ENCODE data around the gene WDR3. TPM values are rescaled to one million over a fixed set of nuclear protein-coding genes. Genes with fewer than 3 reads are reported as not detected.

Gene WDR3
- total and polyA plus RNA-seq, 2 experiments from 2014 or later = 26.2 to 38.7 TPM

- TF ChIP-seq ETS1 (IDR thresholded peaks at IDR 0.05) (no peak), CREB1 (CRISPR knock-in tag; IDR thresholded peaks at IDR 0.05; ENCODE audit: low read depth) (no peak), EZH2 (IDR thresholded peaks at IDR 0.05; ENCODE audit: low read depth, unreplicated experiment) (no peak), ZNF114 (CRISPR knock-in tag; IDR thresholded peaks at IDR 0.05) (no peak), JUNB (IDR thresholded peaks at IDR 0.05; ENCODE audit: unreplicated experiment) (no peak)
Observed at GRCh38 chr1:117904485-117904884, 25.1 kb upstream of the WDR3 start (continued).

- Histone ChIP-seq H2AFZ (no peak overlapping the region), H3K9me2 (ENCODE audit: insufficient read depth) (no peaks in the 10 kb centered on the region), H3K27ac (ENCODE audit: low read depth) (no peak overlapping the region), H3K79me2 (replicated peaks; ENCODE audit: insufficient read depth) (no peaks in the 10 kb centered on the region), H3K27me3 (ENCODE audit: insufficient read depth) (no peaks in the 10 kb centered on the region), H3F3A (replicated peaks; ENCODE audit: low read depth) (no peaks in the 10 kb centered on the region), H3K4me1 (ENCODE audit: insufficient read depth) (no peaks in the 10 kb centered on the region), H3K4me2 (no peak overlapping the region), H3K4me3 (no peak overlapping the region), H3K36me3 (ENCODE audit: insufficient read depth) (peaks cover 23% of the 10 kb centered on the region; the same call in 1 of the 2 replicates), H4K20me1 (replicated peaks; ENCODE audit: insufficient read depth) (no peaks in the 10 kb centered on the region; the same call in 1 of the 2 replicates)
- Mint-ChIP-seq H3K9me3 (no peaks in the 10 kb centered on the region), H3K4me3 (no peak overlapping the region), H3K27ac (no peak overlapping the region), H3K4me1 (no peaks in the 10 kb centered on the region), H3K27me3 (ENCODE audit: insufficient read depth, low read depth, poor library complexity) (no peaks in the 10 kb centered on the region), H3K36me3 (ENCODE audit: low read depth) (peaks cover 15% of the 10 kb centered on the region; the same call in 2 of the 3 replicates)
- TF ChIP-seq JUNB (IDR thresholded peaks at IDR 0.05; ENCODE audit: unreplicated experiment) (no peak), EZH2phosphoT487 (IDR thresholded peaks at IDR 0.05; ENCODE audit: unreplicated experiment) (no peak), EZH2 (IDR thresholded peaks at IDR 0.05; ENCODE audit: low read depth, unreplicated experiment) (no peak), CREB1 (CRISPR knock-in tag; IDR thresholded peaks at IDR 0.05; ENCODE audit: low read depth) (no peak)
- DNase-seq (ENCODE audit: low spot score) (no peak), ATAC-seq (no peak)
Observed at GRCh38 chr1:117905019-117905418, 24.5 kb upstream of the WDR3 start.

GRCh38 chr1:117911051-117911450 is 18.5 kb upstream of the WDR3 start:
- H3K27me3 ChIP-seq (ENCODE audit: insufficient read depth) = no peaks in the 10 kb centered on the region
- H3F3A ChIP-seq (replicated peaks; ENCODE audit: low read depth) = no peaks in the 10 kb centered on the region
- H3K36me3 ChIP-seq (ENCODE audit: insufficient read depth) = peaks cover 15% of the 10 kb centered on the region; the same call in 1 of the 2 replicates
- no peaks in the 10 kb centered on the region for H3K9me2 ChIP-seq (ENCODE audit: insufficient read depth)
- no peak for DNase-seq (ENCODE audit: low spot score)
- Mint-ChIP-seq H3K9me3 (no peaks in the 10 kb centered on the region), H3K4me3 (no peak overlapping the region), H3K4me1 (no peaks in the 10 kb centered on the region), H3K27me3 (ENCODE audit: insufficient read depth, low read depth, poor library complexity) (no peaks in the 10 kb centered on the region), H3K27ac (no peak overlapping the region), H3K36me3 (ENCODE audit: low read depth) (peaks cover 25% of the 10 kb centered on the region)
- no peaks in the 10 kb centered on the region for H3K4me1 ChIP-seq (ENCODE audit: insufficient read depth)
- no peaks in the 10 kb centered on the region for H3K79me2 ChIP-seq (replicated peaks; ENCODE audit: insufficient read depth)
- H3K4me3 ChIP-seq = no peak overlapping the region
- no peak overlapping the region for H2AFZ ChIP-seq
- H3K4me2 ChIP-seq = no peak overlapping the region
- no peak for ATAC-seq
- no peak overlapping the region for H3K27ac ChIP-seq (ENCODE audit: low read depth)
- H4K20me1 ChIP-seq (replicated peaks; ENCODE audit: insufficient read depth) = no peaks in the 10 kb centered on the region; the same call in 1 of the 2 replicates
- TF ChIP-seq ETS1 (IDR thresholded peaks at IDR 0.05) (no peak), CREB1 (CRISPR knock-in tag; IDR thresholded peaks at IDR 0.05; ENCODE audit: low read depth) (no peak), JUNB (IDR thresholded peaks at IDR 0.05; ENCODE audit: unreplicated experiment) (no peak), ZNF462 (CRISPR knock-in tag; IDR thresholded peaks at IDR 0.05) (no peak), ZNF114 (CRISPR knock-in tag; IDR thresholded peaks at IDR 0.05) (no peak), NANOG (IDR thresholded peaks at IDR 0.05; ENCODE audit: borderline replicate concordance) (no peak), POLR2AphosphoS5 (IDR thresholded peaks at IDR 0.05; ENCODE audit: low read depth) (no peak)

Measured in GM23338 (cell line).